PC-3 (cell line): ENCODE results near the gene MSH4. TPM values are rescaled to one million over a fixed set of nuclear protein-coding genes. Genes with fewer than 3 reads are reported as not detected.

Source experiments
- ATAC-seq: fragments of 200-7000 bp; cut with Tn5 transposase; 2 replicates; pipeline ENCODE4 v1.9.1; 2020; ENCODE audit warnings: mild to moderate bottlenecking, moderate library complexity
- BruUV-seq: library from RNA; stranded (reverse); fragments of 400-500 nt; replicated peaks from 2 replicates; lab custom pipeline; 2021; lab: Mats Ljungman, UMichigan
- CTCF ChIA-PET: fragments of 300-600 bp; sonication (Branson Sonifier 250); formaldehyde crosslinking; loops from one replicate; lab custom pipeline; 2022; ENCODE audit warnings: antibody characterized with exemption; lab: Charles Lee
- POLR2A ChIA-PET: fragments of 300-600 bp; sonication (Branson Sonifier 250); formaldehyde crosslinking; loops from one replicate; lab custom pipeline; 2022; ENCODE audit warnings: antibody characterized with exemption; ENCODE audit not compliant: unreplicated experiment; lab: Charles Lee
- DNase-seq: peaks from one replicate; pipeline ENCODE4 v3.0.0-alpha.2; 2015
- H2AFZ ChIP-seq: fragments of 300-600 bp; sonication (generic); 2 replicates; pipeline ENCODE4 v1.6.0; 2016; ENCODE audit warnings: antibody characterized with exemption, low read length
- H3F3A ChIP-seq: fragments of 300-600 bp; sonication (generic); one replicate; pipeline ENCODE4 v1.6.0; 2017; ENCODE audit warnings: antibody characterized with exemption, low read length, control low read depth, mild to moderate bottlenecking; ENCODE audit not compliant: unreplicated experiment
- H3K27ac ChIP-seq: fragments of 300-600 bp; sonication (generic); 2 replicates; pipeline ENCODE4 v1.5.1; 2016; ENCODE audit warnings: mild to moderate bottlenecking, low read length
- H3K27me3 ChIP-seq: fragments of 300-600 bp; sonication (generic); 2 replicates; pipeline ENCODE4 v1.6.1; 2016; ENCODE audit warnings: low read length, mixed read lengths
- H3K36me3 ChIP-seq: fragments of 300-600 bp; sonication (generic); 2 replicates; pipeline ENCODE4 v1.6.1; 2016; ENCODE audit warnings: low read depth, mixed run types, low read length, mixed read lengths
- H3K4me1 ChIP-seq: fragments of 300-600 bp; sonication (generic); 2 replicates; pipeline ENCODE4 v1.5.1; 2016; ENCODE audit warnings: low read length; ENCODE audit not compliant: insufficient read depth
- H3K4me2 ChIP-seq: fragments of 300-600 bp; sonication (generic); 2 replicates; pipeline ENCODE4 v1.6.0; 2016; ENCODE audit warnings: low read length
- H3K4me3 ChIP-seq: fragments of 300-600 bp; sonication (generic); 2 replicates; pipeline ENCODE4 v1.5.1; 2016; ENCODE audit warnings: mild to moderate bottlenecking, low read length, mixed read lengths
- H3K79me2 ChIP-seq: fragments of 300-600 bp; sonication (generic); 2 replicates; pipeline ENCODE4 v1.6.1; 2017; ENCODE audit warnings: low read length, mixed read lengths
- H3K9ac ChIP-seq: fragments of 300-600 bp; sonication (generic); 2 replicates; pipeline ENCODE4 v1.6.0; 2016; ENCODE audit warnings: mild to moderate bottlenecking, low read length
- H3K9me2 ChIP-seq: fragments of 300-600 bp; sonication (generic); replicated peaks from 2 replicates; pipeline ENCODE4 v1.6.1; 2016; ENCODE audit warnings: mixed run types, low read length, mixed read lengths
- H3K9me3 ChIP-seq: fragments of 300-600 bp; sonication (generic); 2 replicates; pipeline ENCODE4 v1.6.1; 2016; ENCODE audit warnings: low read length, mixed read lengths
- H4K20me1 ChIP-seq: fragments of 300-600 bp; sonication (generic); 2 replicates; pipeline ENCODE4 v1.6.1; 2016; ENCODE audit warnings: low read length, mixed read lengths
- EZH2 ChIP-seq: fragments of 300-600 bp; sonication (generic); IDR thresholded peaks from one replicate; pipeline ENCODE4 v1.6.1; 2017; ENCODE audit warnings: antibody characterized with exemption, mild to moderate bottlenecking, low read length; ENCODE audit not compliant: unreplicated experiment
- EZH2phosphoT487 ChIP-seq: fragments of 300-600 bp; sonication (generic); IDR thresholded peaks from 2 replicates; pipeline ENCODE4 v1.6.1; 2018; ENCODE audit warnings: mild to moderate bottlenecking, antibody characterized with exemption, low read length, borderline replicate concordance
- intact Hi-C: fragments of 100-400 bp; cut with micrococcal nuclease; formaldehyde crosslinking; loops from 2 replicates; pipeline ENCODE4 v1.9.0; 2023
- total RNA-seq: library from RNA; depleted of rRNA; stranded (reverse); fragments of >200 nt; gene quantifications from 2 replicates; pipeline ENCODE4 v1.2.3, GENCODE V29; 2014
- TF ChIP-seq, protein P1 (sequence below): fragments of 300-600 bp; sonication (generic); conservative IDR thresholded peaks from 2 replicates; pipeline ENCODE4 v1.5.1; 2017; ENCODE audit warnings: antibody characterized with exemption, low read depth, mild to moderate bottlenecking, low read length

MSH4 gene
- total RNA-seq, 1 experiment from 2014 or later = not detected

DNA sequence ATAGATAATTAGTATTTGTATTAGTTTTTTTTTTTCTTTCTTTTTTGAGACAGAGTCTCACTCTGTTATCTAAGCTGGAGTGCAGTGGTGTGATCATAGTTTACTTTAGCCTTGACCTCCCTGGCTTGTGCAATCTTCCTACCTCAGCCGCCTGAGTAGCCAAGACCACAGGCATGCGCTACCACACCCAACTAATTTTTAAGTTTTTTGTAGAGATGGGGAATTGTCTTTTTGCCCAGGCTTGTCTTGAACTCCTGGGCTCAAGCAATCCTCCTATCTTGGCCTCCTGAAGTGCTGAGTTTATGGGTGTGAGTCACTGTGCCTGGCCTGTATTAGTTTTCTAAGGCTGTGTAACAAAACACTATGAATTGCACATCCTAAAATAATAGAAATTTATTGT, 58.3 kb downstream of the MSH4 start:
- Histone ChIP-seq H3K4me2 (no peak overlapping the region), H3K4me3 (no peak overlapping the region), H3K27me3 (peaks cover 15% of the 10 kb centered on the region; the same call in 1 of the 2 replicates), H3K79me2 (no peaks in the 10 kb centered on the region), H3F3A (no peaks in the 10 kb centered on the region), H3K27ac (no peak overlapping the region), H3K4me1 (peaks cover 8% of the 10 kb centered on the region), H3K36me3 (no peaks in the 10 kb centered on the region), H4K20me1 (no peaks in the 10 kb centered on the region), H3K9me3 (no peaks in the 10 kb centered on the region), H3K9ac (no peak overlapping the region), H3K9me2 (no peaks in the 10 kb centered on the region), H2AFZ (no peak overlapping the region)
- TF ChIP-seq EZH2phosphoT487 (no peak), EZH2 (no peak)
- TF ChIP-seq, protein P1, sequence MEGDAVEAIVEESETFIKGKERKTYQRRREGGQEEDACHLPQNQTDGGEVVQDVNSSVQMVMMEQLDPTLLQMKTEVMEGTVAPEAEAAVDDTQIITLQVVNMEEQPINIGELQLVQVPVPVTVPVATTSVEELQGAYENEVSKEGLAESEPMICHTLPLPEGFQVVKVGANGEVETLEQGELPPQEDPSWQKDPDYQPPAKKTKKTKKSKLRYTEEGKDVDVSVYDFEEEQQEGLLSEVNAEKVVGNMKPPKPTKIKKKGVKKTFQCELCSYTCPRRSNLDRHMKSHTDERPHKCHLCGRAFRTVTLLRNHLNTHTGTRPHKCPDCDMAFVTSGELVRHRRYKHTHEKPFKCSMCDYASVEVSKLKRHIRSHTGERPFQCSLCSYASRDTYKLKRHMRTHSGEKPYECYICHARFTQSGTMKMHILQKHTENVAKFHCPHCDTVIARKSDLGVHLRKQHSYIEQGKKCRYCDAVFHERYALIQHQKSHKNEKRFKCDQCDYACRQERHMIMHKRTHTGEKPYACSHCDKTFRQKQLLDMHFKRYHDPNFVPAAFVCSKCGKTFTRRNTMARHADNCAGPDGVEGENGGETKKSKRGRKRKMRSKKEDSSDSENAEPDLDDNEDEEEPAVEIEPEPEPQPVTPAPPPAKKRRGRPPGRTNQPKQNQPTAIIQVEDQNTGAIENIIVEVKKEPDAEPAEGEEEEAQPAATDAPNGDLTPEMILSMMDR = no peak
- POLR2A ChIA-PET = no interaction called here
- no TSS peak for BruUV-seq
- intact Hi-C loops = no loop called here
- ATAC-seq (no peak), DNase-seq (peak; percentile 67)
- CTCF ChIA-PET = no interaction called here

- Histone ChIP-seq H3K27me3 (peaks cover 11% of the 10 kb centered on the region; the same call in 1 of the 2 replicates), H3K27ac (no peak overlapping the region), H2AFZ (no peak overlapping the region), H3K36me3 (no peaks in the 10 kb centered on the region), H3K79me2 (no peaks in the 10 kb centered on the region), H4K20me1 (no peaks in the 10 kb centered on the region), H3K9ac (no peak overlapping the region), H3K4me3 (no peak overlapping the region), H3K4me2 (no peak overlapping the region), H3K4me1 (peaks cover 8% of the 10 kb centered on the region), H3K9me2 (no peaks in the 10 kb centered on the region), H3F3A (no peaks in the 10 kb centered on the region), H3K9me3 (no peaks in the 10 kb centered on the region)
- intact Hi-C loops = no loop called here
- no peak for TF ChIP-seq EZH2phosphoT487
- no peak for TF ChIP-seq EZH2
- TF ChIP-seq, protein P1 = no peak
- ChIA-PET CTCF (no interaction called here), POLR2A (no interaction called here)
- no TSS peak for BruUV-seq
- ATAC-seq (no peak), DNase-seq (no peak)
Observed at GRCh38 chr1:75855734-75856133, 59.1 kb downstream of the MSH4 start.

DNA sequence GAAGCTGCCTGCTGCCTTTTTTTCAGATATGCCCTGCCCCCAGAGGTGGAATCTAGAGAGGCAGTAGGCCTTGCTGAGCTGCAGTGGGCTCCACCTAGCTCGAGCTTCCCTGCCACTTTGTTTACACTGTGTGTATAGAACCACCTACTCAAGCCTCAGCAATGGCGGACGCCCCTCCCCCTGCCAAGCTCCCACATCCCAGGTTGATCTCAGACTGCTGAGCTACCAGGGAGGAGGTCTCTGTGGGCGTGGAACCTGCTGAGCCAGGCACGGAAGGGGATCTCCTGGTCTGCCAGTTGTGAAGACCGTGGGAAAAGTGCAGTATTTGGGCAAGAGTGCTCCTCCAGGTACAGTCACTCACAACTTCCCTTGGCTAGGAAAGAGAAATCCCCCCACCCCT, 65.1 kb downstream of the MSH4 start:
- ATAC-seq (no peak), DNase-seq (no peak)
- BruUV-seq = no TSS peak
- TF ChIP-seq, protein P1 = no peak
- TF ChIP-seq EZH2 (no peak), EZH2phosphoT487 (no peak)
- Histone ChIP-seq H4K20me1 (no peaks in the 10 kb centered on the region), H2AFZ (no peak overlapping the region), H3K4me2 (no peak overlapping the region), H3K4me1 (no peaks in the 10 kb centered on the region), H3K9me3 (no peaks in the 10 kb centered on the region), H3F3A (no peaks in the 10 kb centered on the region), H3K4me3 (no peak overlapping the region), H3K9me2 (no peaks in the 10 kb centered on the region), H3K27me3 (peaks cover 6% of the 10 kb centered on the region; the same call in 1 of the 2 replicates), H3K36me3 (no peaks in the 10 kb centered on the region), H3K27ac (no peak overlapping the region), H3K79me2 (no peaks in the 10 kb centered on the region), H3K9ac (no peak overlapping the region)
- ChIA-PET CTCF (no interaction called here), POLR2A (no interaction called here)
- intact Hi-C loops = no loop called here
